ENCODE data around the gene TBC1D8B.
A peak's percentile ranks its signal among the peaks of the same experiment; 100 is the strongest.
"Not testable (repeated sequence)": the region's sequence is repeated elsewhere in the genome, so short reads cannot be mapped to it uniquely, and the experiment has no call there.

TBC1D8B gene

DNA sequence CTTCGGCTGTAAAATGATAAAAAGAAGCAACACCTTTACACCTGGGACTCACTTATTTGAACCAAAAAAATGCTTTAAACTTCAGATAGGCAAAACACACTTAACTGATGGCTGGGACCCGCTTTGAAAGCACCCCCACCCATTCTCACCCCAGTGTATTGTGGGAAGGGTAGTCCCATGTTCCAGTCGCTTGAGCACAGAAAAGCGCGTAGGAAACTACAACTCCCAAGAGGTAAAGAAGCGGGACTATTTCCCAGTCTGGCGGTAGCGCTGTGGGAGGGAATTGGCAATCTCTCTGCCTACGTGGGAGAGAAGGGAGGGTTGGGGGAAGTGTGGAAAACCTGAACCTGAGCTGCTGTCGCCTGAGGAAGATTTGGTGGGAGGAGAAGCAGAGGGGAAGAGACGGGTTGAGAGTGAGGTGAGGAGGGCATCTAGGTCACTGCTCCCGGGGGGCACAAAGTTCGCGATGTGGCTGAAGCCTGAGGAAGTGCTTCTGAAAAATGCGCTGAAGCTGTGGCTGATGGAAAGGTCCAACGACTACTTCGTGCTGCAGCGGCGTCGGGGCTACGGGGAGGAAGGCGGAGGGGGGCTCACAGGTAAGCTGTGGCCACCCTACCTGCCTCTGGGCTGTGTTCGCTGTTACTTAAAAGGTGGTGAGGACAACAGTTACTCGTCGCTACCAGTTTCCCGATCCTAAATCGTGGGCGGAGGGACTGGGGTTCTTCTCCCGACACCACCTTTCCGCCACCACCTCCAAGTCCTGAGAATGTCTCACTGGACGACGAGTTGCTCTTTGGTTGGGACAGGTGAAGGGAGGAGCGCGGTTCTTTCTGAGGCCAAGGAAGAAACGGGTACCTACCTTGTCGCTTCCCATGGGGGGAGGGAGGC, at the start of gene TBC1D8B:
TSS of gene TBC1D8B (plus strand) at position 286 of the 888 bp plus-strand sequence. CDS start at position 467, 181 bp downstream.
- peak; percentile 90 to 91 for DNase-seq

DNA sequence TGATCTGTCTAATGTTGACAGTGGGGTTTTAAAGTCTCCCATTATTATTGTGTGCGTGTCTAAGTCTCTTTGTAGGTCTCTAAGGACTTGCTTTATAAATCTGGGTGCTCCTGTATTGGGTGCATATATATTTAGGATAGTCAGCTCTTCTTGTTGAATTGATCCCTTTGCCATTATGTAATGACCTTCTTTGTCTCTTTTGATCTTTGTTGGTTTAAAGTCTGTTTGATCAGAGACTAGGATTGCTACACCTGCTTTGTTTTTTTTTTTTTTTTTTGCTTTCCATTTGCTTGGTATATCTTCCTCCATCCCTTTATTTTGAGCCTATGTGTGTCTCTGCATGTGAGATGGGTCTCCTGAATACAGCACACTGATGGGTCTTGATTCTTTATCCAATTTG, 33.2 kb upstream of the TBC1D8B start:
- not testable (repeated sequence) for DNase-seq

DNA sequence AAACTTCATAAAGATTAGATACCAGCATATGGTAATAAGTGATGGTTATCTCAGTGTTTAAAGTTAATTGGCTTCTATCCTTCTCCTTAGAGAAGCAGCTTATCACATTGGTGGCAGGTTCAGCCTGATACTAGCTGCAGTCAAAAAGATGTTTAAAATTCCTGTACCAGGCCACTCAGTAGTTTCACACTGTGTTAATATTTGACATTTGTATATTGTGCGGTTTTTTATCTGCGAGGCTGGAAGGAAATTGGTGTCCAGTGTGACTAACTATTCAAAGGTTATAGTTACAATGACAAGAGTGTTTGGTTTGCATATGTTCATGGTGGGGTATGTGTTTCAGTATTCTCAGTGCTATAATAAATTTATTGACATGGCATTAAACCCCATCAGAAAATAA, 27.5 kb upstream of the TBC1D8B start:
- DNase-seq = no peak

DNA sequence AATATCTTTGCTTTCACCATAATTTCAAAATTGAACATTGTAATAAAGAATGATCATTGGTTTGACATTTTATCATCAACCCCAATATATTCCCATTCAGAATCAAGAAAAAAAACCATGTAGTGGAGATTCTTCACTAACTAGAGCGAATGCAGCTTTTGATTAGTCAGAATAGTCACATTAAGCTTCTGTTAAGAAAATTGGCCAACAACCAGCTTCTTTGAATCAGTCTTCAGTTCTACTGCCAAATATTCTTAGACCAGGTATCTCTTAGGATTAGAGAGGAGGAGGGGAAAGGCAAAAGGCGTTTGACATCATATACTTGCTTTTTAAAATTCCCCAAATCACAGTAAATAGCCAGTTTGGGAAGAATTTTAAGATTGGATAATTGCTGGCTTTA, 22.2 kb upstream of the TBC1D8B start:
- DNase-seq = no peak

DNA sequence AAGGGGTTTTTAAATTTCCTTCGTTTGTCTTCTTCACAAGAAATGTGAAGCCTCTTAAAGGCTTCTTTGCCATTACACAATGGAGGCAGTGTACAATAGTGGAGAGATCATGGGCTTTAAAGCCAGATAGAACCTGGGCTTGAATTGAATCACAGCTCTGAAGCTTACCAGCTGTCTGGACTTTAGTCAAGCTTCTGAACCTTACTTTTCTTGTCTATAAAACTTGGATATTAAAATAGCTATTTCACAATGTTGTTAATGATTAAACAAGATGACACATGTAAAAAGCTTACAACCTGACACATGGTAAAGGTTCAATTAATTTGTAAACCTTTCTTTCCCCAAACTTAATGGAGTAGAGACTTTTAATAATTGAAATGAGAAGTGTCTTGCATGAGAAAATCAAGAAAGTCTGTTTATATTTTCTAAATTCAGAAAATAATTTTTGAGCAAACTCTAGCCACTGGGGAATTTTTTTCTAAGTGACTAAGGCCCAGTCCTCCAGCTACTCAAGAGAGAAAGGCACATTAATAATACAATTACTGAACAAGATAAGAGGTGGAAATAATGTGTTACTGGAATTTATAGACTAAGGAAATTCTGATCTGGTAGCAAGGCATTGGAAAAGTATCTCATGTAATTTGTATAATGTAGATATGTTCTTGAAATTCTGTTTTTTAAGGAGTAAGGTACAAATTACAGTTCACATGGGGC, 21.7 kb upstream of the TBC1D8B start:
- no peak for DNase-seq

- DNase-seq = no peak
Measured at GRCh38 chrX:106783716-106784115, 18.8 kb upstream of the TBC1D8B start.

GRCh38 chrX:106791495-106791894, 11.0 kb upstream of the TBC1D8B start:
- peak in 1 of 2 experiments; percentile 25 for DNase-seq

DNA sequence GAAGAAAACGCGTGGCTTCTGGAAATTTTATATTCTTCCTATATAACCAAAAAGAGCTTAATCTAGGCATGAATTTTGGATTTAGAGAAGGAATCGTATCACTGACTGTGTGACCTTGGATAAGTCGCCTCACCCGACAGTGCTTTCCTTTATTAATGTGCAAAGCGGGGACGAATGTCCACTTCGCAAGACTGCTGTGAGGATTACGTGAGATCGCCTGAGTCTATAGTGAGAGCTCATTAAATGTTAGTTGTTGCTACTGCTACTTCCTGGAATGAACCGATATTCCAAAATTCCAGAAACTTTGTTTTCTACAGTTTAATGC, 448 bp upstream of the TBC1D8B start:
- DNase-seq = peak in 1 of 2 experiments; percentile 65

GRCh38 chrX:106811131-106811910, 8.8 kb downstream of the TBC1D8B start:
- DNase-seq = no peak

DNA sequence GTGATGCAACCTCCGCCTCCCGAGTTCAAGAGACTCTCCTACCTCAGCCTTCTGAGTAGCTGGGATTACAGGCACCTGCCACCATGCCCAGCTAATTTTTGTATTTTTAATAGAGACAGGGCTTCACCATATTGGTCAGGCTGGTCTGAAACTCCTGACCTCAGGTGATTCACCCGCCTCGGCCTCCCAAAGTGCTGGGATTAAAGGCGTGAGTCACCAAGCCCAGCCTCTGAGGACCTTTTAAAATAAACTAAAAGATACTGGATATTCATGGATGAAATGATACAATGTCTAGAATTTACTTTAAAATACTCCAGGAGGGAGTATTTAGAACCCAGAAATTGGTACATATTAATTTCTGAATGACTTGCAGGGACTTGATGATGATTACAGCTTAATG, 10.5 kb downstream of the TBC1D8B start:
- not testable (repeated sequence) for DNase-seq

DNA sequence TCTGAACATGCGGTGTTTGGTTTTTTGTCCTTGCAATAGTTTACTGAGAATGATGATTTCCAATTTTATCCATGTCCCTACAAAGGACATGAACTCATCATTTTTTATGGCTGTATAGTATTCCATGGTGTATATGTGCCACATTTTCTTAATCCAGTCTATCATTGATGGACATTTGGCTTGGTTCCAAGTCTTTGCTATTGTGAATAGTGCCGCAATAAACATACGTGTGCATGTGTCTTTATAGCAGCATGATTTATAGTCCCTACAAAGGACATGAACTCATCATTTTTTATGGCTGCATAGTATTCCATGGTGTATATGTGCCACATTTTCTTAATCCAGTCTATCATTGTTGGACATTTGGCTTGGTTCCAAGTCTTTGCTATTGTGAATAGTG, 11.6 kb downstream of the TBC1D8B start:
- DNase-seq = not testable (repeated sequence)

GRCh38 chrX:106862972-106863688, 60.7 kb downstream of the TBC1D8B start:
- peak in 1 of 2 experiments; percentile 35 for DNase-seq

GRCh38 chrX:106863697-106864096, 61.2 kb downstream of the TBC1D8B start:
- no peak for DNase-seq

DNA sequence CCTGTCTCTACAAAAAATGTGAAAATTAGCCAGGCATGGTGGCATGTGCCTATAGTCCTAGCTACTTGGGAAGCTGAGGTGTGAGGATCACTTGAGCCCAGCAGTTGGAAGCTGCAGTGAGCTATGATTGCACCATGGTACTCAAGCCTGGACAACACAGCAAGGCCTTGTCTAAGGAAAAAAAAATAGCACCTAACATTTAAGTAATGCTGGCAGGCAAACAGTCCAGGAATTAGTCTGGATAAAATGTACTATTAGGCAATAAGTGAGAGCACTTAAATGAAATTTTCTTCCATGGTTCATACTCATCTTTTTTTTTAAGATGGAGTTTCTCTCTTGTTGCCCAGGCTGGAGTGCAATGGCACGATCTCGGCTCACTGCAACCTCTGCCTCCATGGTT, 70.3 kb downstream of the TBC1D8B start:
- DNase-seq = not testable (repeated sequence)

DNA sequence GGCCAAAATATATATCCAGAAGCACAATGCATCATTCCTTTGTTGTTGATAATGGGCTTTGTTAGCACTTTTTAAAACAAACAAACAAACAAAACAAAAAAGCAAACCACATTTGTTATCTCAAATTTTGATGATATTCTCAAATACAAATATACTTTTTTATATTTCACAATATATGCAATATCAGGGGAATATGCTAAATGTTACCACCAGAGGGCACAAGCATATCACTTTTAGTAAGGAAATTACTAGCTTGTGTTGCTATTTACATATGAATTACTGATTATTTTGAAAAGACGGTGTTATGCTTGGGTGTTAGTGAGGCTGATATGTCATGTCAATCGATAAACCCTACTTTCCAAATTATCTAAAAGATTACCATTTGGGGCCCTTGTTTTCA, 71.6 kb downstream of the TBC1D8B start:
- DNase-seq = peak in 1 of 2 experiments; percentile 50

GRCh38 chrX:106875151-106875550, 72.7 kb downstream of the TBC1D8B start:
- DNase-seq = no peak

DNA sequence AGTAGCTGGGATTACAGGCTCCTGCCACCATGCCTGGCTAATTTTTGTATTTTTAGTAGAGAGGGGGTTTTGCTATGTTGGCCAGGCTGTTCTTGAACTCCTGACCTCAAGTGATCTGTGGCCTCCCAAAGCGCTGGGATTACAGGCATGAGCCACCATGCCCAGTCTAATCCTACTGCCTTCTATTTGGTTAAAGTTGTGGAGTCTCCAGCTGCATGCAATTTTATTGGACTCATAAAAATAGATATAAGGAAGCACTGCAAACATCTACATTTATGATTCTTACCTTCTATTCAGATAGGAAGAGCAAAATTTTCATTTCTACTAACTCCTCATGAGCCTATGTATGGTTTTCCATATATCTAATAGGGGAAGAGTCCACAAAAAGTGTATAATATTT, 87.0 kb downstream of the TBC1D8B start:
- DNase-seq = no peak

GRCh38 chrX:106891762-106892460, 89.4 kb downstream of the TBC1D8B start:
- no peak for DNase-seq

DNA sequence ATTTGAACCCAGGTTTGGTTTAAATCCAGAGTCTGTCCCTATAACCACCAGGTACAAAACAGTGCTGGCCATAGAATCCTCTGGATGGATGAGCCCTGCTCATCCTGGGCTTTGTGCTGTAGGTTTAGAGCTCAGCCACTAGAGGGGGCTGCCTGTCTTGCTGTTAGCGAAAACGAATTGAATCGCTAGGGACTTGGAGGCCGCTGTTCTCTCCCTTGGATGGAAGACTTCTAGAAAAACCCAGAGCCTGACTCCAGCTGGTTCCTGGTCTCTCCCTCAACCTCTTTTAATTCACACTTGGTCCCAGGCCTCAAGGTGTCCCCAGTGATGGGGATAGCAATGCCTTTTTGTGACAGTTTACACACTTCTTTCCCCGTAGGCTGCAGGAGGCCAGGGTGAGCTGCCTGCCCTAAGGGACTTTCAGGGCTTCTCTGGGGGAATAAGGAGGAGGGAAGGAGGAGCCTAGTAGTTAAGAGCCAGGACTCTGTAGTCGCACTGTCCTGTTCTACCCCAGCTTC, 92.0 kb downstream of the TBC1D8B start:
- peak; percentile 34 to 79 for DNase-seq

DNA sequence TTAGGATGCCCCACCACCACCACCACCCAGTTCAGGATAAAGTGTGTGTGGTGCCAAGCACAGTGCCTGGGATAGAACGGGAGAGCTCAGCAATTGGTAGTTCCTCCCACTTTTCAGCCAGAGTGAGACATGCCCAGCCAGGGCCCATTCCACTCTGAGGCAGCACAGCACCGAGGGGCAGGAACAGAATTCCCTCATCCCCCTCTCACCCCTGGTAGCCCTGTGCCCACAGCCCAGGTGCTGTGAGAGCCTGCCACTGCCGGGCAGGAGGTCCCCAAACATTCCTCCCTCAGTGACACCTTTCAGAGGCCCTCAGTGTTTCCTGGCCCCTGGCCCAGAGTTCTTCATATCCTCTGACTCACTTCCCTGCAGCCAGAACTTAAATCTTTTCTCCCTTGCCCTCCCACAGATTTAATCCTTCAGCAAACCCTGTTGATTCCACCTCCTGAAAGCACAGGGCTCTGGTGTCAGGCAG, 92.5 kb downstream of the TBC1D8B start:
- DNase-seq = no peak

DNA sequence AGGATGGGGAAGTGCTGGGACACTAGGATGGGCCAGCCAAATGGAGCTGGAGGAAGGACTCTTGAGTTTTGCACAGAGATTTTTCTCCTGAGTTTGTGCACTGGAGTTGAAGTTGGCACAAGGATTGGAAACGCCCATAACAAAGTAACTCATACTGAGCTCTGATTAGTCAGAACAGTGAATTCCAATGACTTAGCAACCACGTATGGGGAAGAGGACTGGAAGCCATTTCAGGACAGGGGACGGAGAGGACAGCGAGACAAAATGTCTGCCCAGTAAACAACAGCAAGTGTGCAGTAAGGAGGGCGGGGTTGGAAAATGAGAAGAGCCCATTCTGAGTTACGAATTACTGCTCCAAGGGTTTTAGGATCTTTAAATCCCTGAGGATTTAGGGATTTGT, 94.8 kb downstream of the TBC1D8B start:
- no peak for DNase-seq

DNA sequence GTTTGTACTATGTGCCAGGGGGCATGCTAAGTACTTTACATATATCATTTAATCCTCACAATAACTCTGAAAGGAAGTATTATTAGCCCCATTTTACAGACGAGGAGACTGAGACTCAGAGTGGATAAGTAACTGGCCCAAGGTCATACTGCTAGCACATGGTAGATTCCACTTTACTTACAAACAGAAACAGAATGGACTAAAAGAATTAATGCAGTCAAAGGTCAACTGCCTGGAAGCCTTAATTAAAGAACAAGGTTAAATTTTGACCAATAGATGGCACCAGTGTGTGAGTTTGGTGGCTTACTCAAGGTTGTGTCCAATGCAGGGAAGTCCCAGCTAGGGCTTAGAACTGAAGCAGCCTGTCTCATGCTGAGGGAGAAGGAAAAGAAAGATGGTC, 96.0 kb downstream of the TBC1D8B start:
- DNase-seq = peak; percentile 34 to 72
